Activated T-cell treated with anti-CD3 and anti-CD28 coated beads, Interleukin-2, amount 50 U/mL, for 24 hours (primary cell): Measurements from ENCODE around the gene PDSS2.
"Not testable (repeated sequence)": the region's sequence is repeated elsewhere in the genome, so short reads cannot be mapped to it uniquely, and the experiment has no call there.

Experiments used
- DNase-seq: peaks from one replicate; pipeline ENCODE4 v3.0.0-alpha.2; 2020
- H3K27ac Mint-ChIP-seq: 2 replicates; pipeline ENCODE4 v1.8.0; 2020; ENCODE audit warnings: mild to moderate bottlenecking, mixed read lengths
- H3K27me3 Mint-ChIP-seq: 2 replicates; pipeline ENCODE4 v1.8.0; 2020; ENCODE audit warnings: mixed read lengths
- H3K36me3 Mint-ChIP-seq: 2 replicates; pipeline ENCODE4 v1.8.0; 2020; ENCODE audit warnings: low read depth, mixed read lengths
- H3K4me1 Mint-ChIP-seq: 2 replicates; pipeline ENCODE4 v1.8.0; 2020; ENCODE audit warnings: low read depth, mixed read lengths
- H3K4me3 Mint-ChIP-seq: 2 replicates; pipeline ENCODE4 v1.8.0; 2020; ENCODE audit warnings: mild to moderate bottlenecking, moderate library complexity, mixed read lengths
- H3K9me3 Mint-ChIP-seq: 2 replicates; pipeline ENCODE4 v1.8.0; 2020; ENCODE audit warnings: mixed read lengths

The PDSS2 gene

GRCh38 chr6:107185391-107185970 is 273.9 kb downstream of the PDSS2 start:
- Mint-ChIP-seq H3K27ac (no peak overlapping the region), H3K9me3 (no peaks in the 10 kb centered on the region), H3K36me3 (peaks cover 15% of the 10 kb centered on the region), H3K4me3 (no peak overlapping the region), H3K4me1 (no peaks in the 10 kb centered on the region), H3K27me3 (no peaks in the 10 kb centered on the region)
- DNase-seq = no peak

GRCh38 chr6:107184435-107184834 is 274.9 kb downstream of the PDSS2 start:
- Mint-ChIP-seq H3K9me3 (no peaks in the 10 kb centered on the region), H3K36me3 (peaks cover 10% of the 10 kb centered on the region), H3K27ac (no peak overlapping the region), H3K4me3 (no peak overlapping the region), H3K4me1 (no peaks in the 10 kb centered on the region), H3K27me3 (no peaks in the 10 kb centered on the region)
- no peak for DNase-seq

GRCh38 chr6:107180099-107180498 is 279.3 kb downstream of the PDSS2 start:
- Mint-ChIP-seq H3K27ac (no peak overlapping the region), H3K4me3 (no peak overlapping the region), H3K4me1 (no peaks in the 10 kb centered on the region), H3K9me3 (no peaks in the 10 kb centered on the region), H3K27me3 (no peaks in the 10 kb centered on the region), H3K36me3 (peaks cover 10% of the 10 kb centered on the region)
- no peak for DNase-seq

- H3K27me3 Mint-ChIP-seq = no peaks in the 10 kb centered on the region
These were observed 280.4 kb downstream of the PDSS2 start for GRCh38 chr6:107179004-107179403.

GRCh38 chr6:107173779-107174178 is 285.6 kb downstream of the PDSS2 start:
- peaks cover 14% of the 10 kb centered on the region for H3K36me3 Mint-ChIP-seq
- H3K27me3 Mint-ChIP-seq = no peaks in the 10 kb centered on the region
- no peak for DNase-seq
- H3K4me1 Mint-ChIP-seq = no peaks in the 10 kb centered on the region
- H3K9me3 Mint-ChIP-seq = no peaks in the 10 kb centered on the region
- H3K4me3 Mint-ChIP-seq = no peak overlapping the region
- no peak overlapping the region for H3K27ac Mint-ChIP-seq

More at GRCh38 chr6:107179004-107179403, 280.4 kb downstream of the PDSS2 start:
- no peak for DNase-seq
- Mint-ChIP-seq H3K4me1 (no peaks in the 10 kb centered on the region), H3K9me3 (no peaks in the 10 kb centered on the region), H3K4me3 (no peak overlapping the region), H3K36me3 (peaks cover 10% of the 10 kb centered on the region), H3K27ac (no peak overlapping the region)

- Mint-ChIP-seq H3K36me3 (peaks cover 9% of the 10 kb centered on the region), H3K27ac (no peak overlapping the region), H3K27me3 (no peaks in the 10 kb centered on the region), H3K9me3 (no peaks in the 10 kb centered on the region), H3K4me1 (no peaks in the 10 kb centered on the region), H3K4me3 (no peak overlapping the region)
- no peak for DNase-seq
These were observed 287.9 kb downstream of the PDSS2 start for GRCh38 chr6:107171513-107171912.

- H3K27ac Mint-ChIP-seq, H3K4me3 Mint-ChIP-seq, H3K9me3 Mint-ChIP-seq, H3K27me3 Mint-ChIP-seq, H3K4me1 Mint-ChIP-seq, DNase-seq, H3K36me3 Mint-ChIP-seq: not testable (repeated sequence)
These were observed 295.1 kb downstream of the PDSS2 start for GRCh38 chr6:107164299-107164698.

- no peak for DNase-seq
- H3K27me3 Mint-ChIP-seq = no peaks in the 10 kb centered on the region
- H3K9me3 Mint-ChIP-seq = no peaks in the 10 kb centered on the region
- H3K4me1 Mint-ChIP-seq = no peaks in the 10 kb centered on the region
- H3K36me3 Mint-ChIP-seq = no peaks in the 10 kb centered on the region
- no peak overlapping the region for H3K4me3 Mint-ChIP-seq
- H3K27ac Mint-ChIP-seq = no peak overlapping the region
These were observed 297.8 kb downstream of the PDSS2 start for GRCh38 chr6:107161521-107161920.

GRCh38 chr6:107156617-107157016 is 302.7 kb downstream of the PDSS2 start:
- no peak overlapping the region for H3K4me3 Mint-ChIP-seq

GRCh38 chr6:107154801-107155160 is 304.6 kb downstream of the PDSS2 start:
- DNase-seq = no peak
- H3K4me3 Mint-ChIP-seq = no peak overlapping the region
- H3K27ac Mint-ChIP-seq = no peak overlapping the region
- H3K27me3 Mint-ChIP-seq = no peaks in the 10 kb centered on the region
- H3K36me3 Mint-ChIP-seq = no peaks in the 10 kb centered on the region
- H3K4me1 Mint-ChIP-seq = no peaks in the 10 kb centered on the region
- H3K9me3 Mint-ChIP-seq = no peaks in the 10 kb centered on the region

More at GRCh38 chr6:107156617-107157016, 302.7 kb downstream of the PDSS2 start:
- Mint-ChIP-seq H3K9me3 (no peaks in the 10 kb centered on the region), H3K36me3 (no peaks in the 10 kb centered on the region), H3K27me3 (no peaks in the 10 kb centered on the region), H3K27ac (no peak overlapping the region), H3K4me1 (no peaks in the 10 kb centered on the region)
- DNase-seq = no peak

GRCh38 chr6:107154131-107154800 is 305.1 kb downstream of the PDSS2 start:
- H3K27me3 Mint-ChIP-seq = no peaks in the 10 kb centered on the region
- H3K4me1 Mint-ChIP-seq = no peaks in the 10 kb centered on the region
- H3K36me3 Mint-ChIP-seq = no peaks in the 10 kb centered on the region
- H3K27ac Mint-ChIP-seq = no peak overlapping the region
- no peak overlapping the region for H3K4me3 Mint-ChIP-seq
- DNase-seq = no peak
- no peaks in the 10 kb centered on the region for H3K9me3 Mint-ChIP-seq

GRCh38 chr6:107152638-107153430 is 306.5 kb downstream of the PDSS2 start:
- no peak for DNase-seq
- Mint-ChIP-seq H3K4me1 (no peaks in the 10 kb centered on the region), H3K36me3 (no peaks in the 10 kb centered on the region), H3K27ac (no peak overlapping the region), H3K4me3 (no peak overlapping the region), H3K9me3 (no peaks in the 10 kb centered on the region), H3K27me3 (no peaks in the 10 kb centered on the region)

GRCh38 chr6:107144666-107145065 is 314.7 kb downstream of the PDSS2 start:
- DNase-seq = no peak
- Mint-ChIP-seq H3K27ac (no peak overlapping the region), H3K27me3 (no peaks in the 10 kb centered on the region), H3K4me1 (no peaks in the 10 kb centered on the region), H3K9me3 (no peaks in the 10 kb centered on the region), H3K36me3 (no peaks in the 10 kb centered on the region), H3K4me3 (no peak overlapping the region)

GRCh38 chr6:107144014-107144413 is 315.4 kb downstream of the PDSS2 start:
- no peak for DNase-seq
- Mint-ChIP-seq H3K36me3 (no peaks in the 10 kb centered on the region), H3K27me3 (no peaks in the 10 kb centered on the region), H3K27ac (no peak overlapping the region), H3K4me1 (no peaks in the 10 kb centered on the region), H3K4me3 (no peak overlapping the region), H3K9me3 (no peaks in the 10 kb centered on the region)

GRCh38 chr6:107140581-107140980 is 318.8 kb downstream of the PDSS2 start:
- Mint-ChIP-seq H3K9me3 (no peaks in the 10 kb centered on the region), H3K4me1 (no peaks in the 10 kb centered on the region), H3K27me3 (no peaks in the 10 kb centered on the region), H3K4me3 (no peak overlapping the region), H3K27ac (no peak overlapping the region), H3K36me3 (no peaks in the 10 kb centered on the region)
- DNase-seq = no peak
